Ectodermal cell (in vitro differentiated cells): ENCODE data around the gene NRDE2.

Experiments
- H3K27ac ChIP-seq: 2 replicates; pipeline ENCODE4 v1.7.0; 2013; ENCODE audit warnings: mild to moderate bottlenecking, low read depth, low read length; ENCODE audit not compliant: insufficient read depth, poor library complexity, severe bottlenecking
- H3K27me3 ChIP-seq: 2 replicates; pipeline ENCODE4 v1.7.0; 2013; ENCODE audit warnings: mild to moderate bottlenecking, low read length; ENCODE audit not compliant: insufficient read depth, control insufficient read depth, poor library complexity, severe bottlenecking
- H3K36me3 ChIP-seq: one replicate; pipeline ENCODE4 v1.7.0; 2013; ENCODE audit warnings: low read length; ENCODE audit not compliant: control insufficient read depth, insufficient read depth
- H3K4me1 ChIP-seq: one replicate; pipeline ENCODE4 v1.7.0; 2013; ENCODE audit warnings: low read length; ENCODE audit not compliant: control insufficient read depth, insufficient read depth
- H3K4me3 ChIP-seq: 2 replicates; pipeline ENCODE4 v1.7.0; 2013; ENCODE audit warnings: low read depth, low read length, control low read depth; ENCODE audit not compliant: insufficient read depth
- H3K9me3 ChIP-seq: 2 replicates; pipeline ENCODE4 v1.7.0; 2013; ENCODE audit warnings: mild to moderate bottlenecking, low read length, moderate library complexity; ENCODE audit not compliant: control insufficient read depth
- WGBS, 2 experiments: methylation state at CpG; one replicate each; pipeline ENCODE4 v1.1.7; 2013; ENCODE audit warnings: missing lambda C conversion rate in 2 of 2; 5-methylcytosine and 5-hydroxymethylcytosine counted together

The NRDE2 gene

GRCh38 chr14:90275820-90276219 is 55.9 kb downstream of the NRDE2 start:
- H3K4me3 ChIP-seq: no peak overlapping the region
- H3K9me3 ChIP-seq: no peaks in the 10 kb centered on the region
- no peaks in the 10 kb centered on the region for H3K4me1 ChIP-seq
- WGBS, 2 experiments: 91% methylated on average over 8 of the region's 8 CpGs
- peaks cover 11% of the 10 kb centered on the region for H3K36me3 ChIP-seq
- no peak overlapping the region for H3K27ac ChIP-seq
- H3K27me3 ChIP-seq: no peaks in the 10 kb centered on the region

GRCh38 chr14:90275458-90275814 is 56.3 kb downstream of the NRDE2 start:
- H3K36me3 ChIP-seq: peaks cover 14% of the 10 kb centered on the region
- H3K4me3 ChIP-seq: no peak overlapping the region
- no peaks in the 10 kb centered on the region for H3K4me1 ChIP-seq
- H3K27ac ChIP-seq: no peak overlapping the region
- 95 to 97% methylated on average over 9 of the region's 9 CpGs for WGBS, 2 experiments
- no peaks in the 10 kb centered on the region for H3K9me3 ChIP-seq
- H3K27me3 ChIP-seq: no peaks in the 10 kb centered on the region

GRCh38 chr14:90274808-90275457 is 56.8 kb downstream of the NRDE2 start:
- Histone ChIP-seq H3K9me3 (no peaks in the 10 kb centered on the region), H3K27me3 (no peaks in the 10 kb centered on the region), H3K4me3 (no peak overlapping the region), H3K27ac (no peak overlapping the region), H3K4me1 (no peaks in the 10 kb centered on the region), H3K36me3 (peaks cover 19% of the 10 kb centered on the region)
- WGBS, 2 experiments: 94 to 95% methylated on average over 8 of the region's 8 CpGs

- WGBS, 2 experiments: 88 to 89% methylated on average over 9 of the region's 9 CpGs
- no peaks in the 10 kb centered on the region for H3K9me3 ChIP-seq
- no peaks in the 10 kb centered on the region for H3K4me1 ChIP-seq
- H3K27ac ChIP-seq: no peak overlapping the region
- H3K4me3 ChIP-seq: no peak overlapping the region
- peaks cover 24% of the 10 kb centered on the region for H3K36me3 ChIP-seq
- H3K27me3 ChIP-seq: no peaks in the 10 kb centered on the region
Measured at GRCh38 chr14:90274019-90274418, 57.7 kb downstream of the NRDE2 start.

- Histone ChIP-seq H3K9me3 (no peaks in the 10 kb centered on the region), H3K4me3 (no peak overlapping the region), H3K27ac (no peak overlapping the region), H3K27me3 (no peaks in the 10 kb centered on the region), H3K36me3 (peaks cover 29% of the 10 kb centered on the region), H3K4me1 (no peaks in the 10 kb centered on the region)
- WGBS, 2 experiments: 95 to 96% methylated on average over 8 of the region's 8 CpGs
Measured at GRCh38 chr14:90273532-90273931, 58.2 kb downstream of the NRDE2 start.

GRCh38 chr14:90272523-90272922 is 59.2 kb downstream of the NRDE2 start:
- H3K9me3 ChIP-seq: no peaks in the 10 kb centered on the region
- H3K27me3 ChIP-seq: no peaks in the 10 kb centered on the region
- H3K4me3 ChIP-seq: no peak overlapping the region
- peaks cover 30% of the 10 kb centered on the region for H3K36me3 ChIP-seq
- no peaks in the 10 kb centered on the region for H3K4me1 ChIP-seq
- no peak overlapping the region for H3K27ac ChIP-seq
- WGBS, 2 experiments: 93% methylated on average over 9 to 10 of the region's 10 CpGs

GRCh38 chr14:90268420-90268819 is 63.3 kb downstream of the NRDE2 start:
- WGBS, 2 experiments: 93 to 98% methylated on average over 4 of the region's 4 CpGs
- H3K27me3 ChIP-seq: no peaks in the 10 kb centered on the region
- peaks cover 59% of the 10 kb centered on the region for H3K36me3 ChIP-seq
- H3K27ac ChIP-seq: no peak overlapping the region
- H3K9me3 ChIP-seq: no peaks in the 10 kb centered on the region
- no peak overlapping the region for H3K4me3 ChIP-seq
- H3K4me1 ChIP-seq: no peaks in the 10 kb centered on the region

- Histone ChIP-seq H3K9me3 (no peaks in the 10 kb centered on the region), H3K27ac (no peak overlapping the region), H3K4me1 (no peaks in the 10 kb centered on the region), H3K27me3 (no peaks in the 10 kb centered on the region), H3K4me3 (no peak overlapping the region), H3K36me3 (peaks cover 58% of the 10 kb centered on the region)
- 93 to 96% methylated on average over 9 of the region's 9 CpGs for WGBS, 2 experiments
Measured at GRCh38 chr14:90266441-90267154, 65.1 kb downstream of the NRDE2 start.

GRCh38 chr14:90263748-90264449 is 67.8 kb downstream of the NRDE2 start:
- H3K36me3 ChIP-seq: peaks cover 57% of the 10 kb centered on the region
- 88% methylated on average over 7 of the region's 8 CpGs for WGBS, 2 experiments
- no peaks in the 10 kb centered on the region for H3K4me1 ChIP-seq
- no peak overlapping the region for H3K4me3 ChIP-seq
- H3K27me3 ChIP-seq: no peaks in the 10 kb centered on the region
- no peak overlapping the region for H3K27ac ChIP-seq
- no peaks in the 10 kb centered on the region for H3K9me3 ChIP-seq

- no peaks in the 10 kb centered on the region for H3K4me1 ChIP-seq
- H3K27ac ChIP-seq: peak within 1 kb of the TSS; percentile 68
- H3K4me3 ChIP-seq: peak within 1 kb of the TSS; percentile 73
- 1% methylated on average over 51 to 55 of the region's 55 CpGs for WGBS, 2 experiments
- peaks cover 15% of the 10 kb centered on the region for H3K36me3 ChIP-seq
- peaks cover 31% of the 10 kb centered on the region for H3K27me3 ChIP-seq
- no peaks in the 10 kb centered on the region for H3K9me3 ChIP-seq
Measured at GRCh38 chr14:90256354-90257131, 75.2 kb downstream of the NRDE2 start, which contains the start of gene PSMC1. Gene PSMC1, plus strand, starts transcription at chr14:90256553. Its CDS starts 45 bp downstream, at chr14:90256598.
